GM04504 (cell line): ENCODE data around the gene LTBP1.
"Not testable (repeated sequence)": the region's sequence is repeated elsewhere in the genome, so short reads cannot be mapped to it uniquely, and the experiment has no call there.

Experiments used
- DNase-seq: peaks from one replicate; pipeline ENCODE4 v3.0.0-alpha.2; 2012; ENCODE audit warnings: low read depth

Gene LTBP1

DNA sequence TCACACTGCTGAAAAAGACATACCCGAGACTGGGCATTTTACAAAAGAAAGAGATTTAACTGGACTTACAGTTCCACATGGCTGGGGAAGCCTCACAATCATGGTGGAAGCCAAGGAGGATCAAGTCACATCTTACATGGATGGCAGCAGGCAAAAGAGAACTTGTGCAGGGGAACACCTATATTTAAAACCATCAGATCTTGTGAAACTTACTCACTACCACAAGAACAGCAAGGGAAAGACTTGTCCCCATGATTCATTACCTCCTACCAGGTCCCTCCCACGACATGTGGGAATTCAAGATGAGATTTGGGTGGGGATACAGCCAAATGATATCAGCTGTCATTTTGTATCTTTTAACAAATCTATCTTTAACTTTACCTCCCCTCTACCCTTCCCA, 278.6 kb downstream of the LTBP1 start:
- no peak for DNase-seq

DNA sequence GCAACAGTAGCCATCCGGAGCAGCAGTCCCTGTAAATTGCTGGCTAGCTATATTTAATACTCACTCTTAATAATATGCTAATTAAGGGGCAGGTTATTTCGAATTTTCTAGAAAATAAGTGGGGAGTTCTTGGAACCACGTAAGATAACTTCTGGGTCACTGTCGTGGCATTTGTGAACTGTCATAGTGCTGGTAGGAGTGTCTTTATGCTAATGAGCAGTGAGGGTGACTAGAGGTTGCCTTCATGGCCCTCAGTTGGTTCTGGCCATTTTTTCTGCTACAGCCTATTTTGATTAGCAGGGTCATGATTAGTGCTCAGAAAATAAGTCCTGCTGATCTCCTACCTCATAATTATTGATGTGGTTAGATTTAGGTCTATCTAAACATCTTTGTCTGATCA, 279.8 kb downstream of the LTBP1 start:
- no peak for DNase-seq

DNA sequence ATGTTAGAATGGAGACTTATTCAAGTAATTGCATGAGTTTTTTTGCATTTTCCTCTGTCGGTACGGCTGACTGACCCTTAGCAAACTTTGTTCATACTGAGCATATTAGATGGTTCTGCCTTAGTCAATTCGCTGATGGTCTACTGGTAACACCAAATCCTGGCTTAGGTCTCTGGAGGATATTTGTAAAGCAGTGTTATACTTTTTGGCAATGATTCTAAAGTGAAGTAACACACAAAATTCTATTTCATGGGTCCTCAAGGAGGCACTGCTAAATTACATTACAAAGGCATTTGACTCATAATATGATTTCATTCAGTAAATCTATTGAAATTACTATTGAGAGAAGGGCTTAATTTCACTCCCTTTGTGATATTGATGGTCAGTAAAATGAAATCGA, 282.9 kb downstream of the LTBP1 start:
- DNase-seq, result no peak

DNA sequence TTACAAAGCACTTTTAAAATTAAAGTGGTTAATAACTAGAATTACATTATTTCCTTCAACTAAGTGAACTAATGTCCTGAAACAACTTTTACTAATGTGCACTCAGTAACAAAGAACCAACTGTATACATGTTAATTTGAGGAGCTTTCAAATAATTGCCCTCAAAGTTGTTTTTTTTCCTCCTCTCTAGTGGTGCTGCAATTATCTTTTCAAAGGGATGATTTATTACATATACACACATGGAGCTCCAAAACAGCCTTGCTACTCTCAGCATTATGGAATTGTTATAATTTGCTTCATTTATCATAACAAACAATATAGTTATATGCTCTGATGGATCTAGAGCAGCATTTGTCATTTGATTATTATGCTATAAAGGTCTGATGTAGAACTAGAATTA, 283.4 kb downstream of the LTBP1 start:
- DNase-seq, result no peak

DNA sequence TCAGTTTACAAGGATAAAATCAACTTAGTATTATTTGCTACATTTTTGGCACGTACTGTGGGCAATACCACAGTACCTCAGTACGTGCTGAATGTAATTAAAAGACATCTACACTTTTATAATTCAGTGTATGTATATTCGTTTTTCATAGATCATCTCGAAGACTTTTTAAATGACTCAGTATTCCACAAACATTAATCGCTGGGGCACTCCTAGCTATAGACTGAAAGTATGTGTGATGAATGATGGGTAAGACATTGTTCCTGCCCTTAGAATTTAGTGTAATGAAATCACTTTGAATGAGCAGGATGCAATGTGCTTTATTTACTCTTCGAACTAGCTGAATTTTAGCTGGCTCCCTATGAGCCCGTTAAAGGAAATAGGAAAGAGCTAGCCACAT, 284.1 kb downstream of the LTBP1 start:
- DNase-seq, result no peak

DNA sequence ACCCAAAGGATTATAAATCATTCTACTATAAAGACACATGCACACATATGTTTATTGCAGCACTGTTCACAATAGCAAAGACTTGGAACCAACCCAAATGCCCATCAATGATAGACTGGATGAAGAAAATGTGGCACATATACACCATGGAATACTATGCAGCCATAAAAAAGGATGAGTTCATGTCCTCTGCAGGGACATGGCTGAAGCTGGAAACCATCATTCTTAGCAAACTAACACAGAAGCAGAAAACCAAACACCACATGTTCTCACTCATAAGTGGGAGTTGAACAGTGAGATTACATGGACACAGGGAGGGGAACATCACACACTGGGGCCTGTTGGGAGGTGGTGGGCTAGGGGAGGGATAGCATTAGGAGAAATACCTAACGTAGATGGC, 288.8 kb downstream of the LTBP1 start:
- not testable (repeated sequence) for DNase-seq

DNA sequence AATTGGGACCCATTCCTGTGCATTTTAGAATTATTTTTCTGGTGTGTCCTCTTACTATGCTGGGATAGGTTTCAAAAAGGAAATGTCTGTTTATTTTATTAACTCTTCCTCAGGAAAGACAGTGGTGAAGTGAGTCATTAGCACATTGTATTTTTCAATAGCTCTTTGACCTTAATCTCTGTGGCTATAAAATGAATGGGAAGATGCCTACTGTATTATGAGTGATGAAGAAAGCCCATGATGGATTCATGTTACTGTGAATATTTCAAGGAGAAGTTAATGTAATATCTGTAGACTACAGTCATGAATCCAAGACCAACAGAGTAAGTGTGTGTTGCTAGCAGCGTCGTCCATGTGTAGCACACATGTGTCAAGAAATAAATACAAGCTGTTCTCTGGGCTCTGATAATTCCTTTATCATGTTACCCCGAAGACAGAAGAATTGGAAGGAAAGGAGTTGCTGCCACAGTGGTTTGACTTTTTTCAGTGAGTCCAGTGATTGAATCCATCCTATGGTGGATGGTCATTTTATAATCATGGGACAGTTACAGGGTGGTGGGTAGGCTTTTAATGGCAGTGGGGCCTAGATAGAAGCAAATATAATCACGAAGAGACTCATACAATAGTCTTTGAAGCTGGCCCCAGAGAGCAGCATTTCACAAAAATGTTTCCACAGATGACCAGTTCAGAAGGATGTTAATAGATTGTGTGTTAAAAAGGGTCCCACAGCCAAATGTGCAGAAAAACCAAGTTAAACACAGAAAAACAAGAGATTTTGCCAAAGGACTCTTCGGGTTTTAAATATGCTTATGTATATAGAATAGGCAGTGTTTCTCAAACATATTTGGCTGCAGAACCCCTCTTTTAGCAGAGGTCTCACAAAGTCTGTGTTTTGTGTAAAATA, 290.0 kb downstream of the LTBP1 start:
- DNase-seq, result no peak

DNA sequence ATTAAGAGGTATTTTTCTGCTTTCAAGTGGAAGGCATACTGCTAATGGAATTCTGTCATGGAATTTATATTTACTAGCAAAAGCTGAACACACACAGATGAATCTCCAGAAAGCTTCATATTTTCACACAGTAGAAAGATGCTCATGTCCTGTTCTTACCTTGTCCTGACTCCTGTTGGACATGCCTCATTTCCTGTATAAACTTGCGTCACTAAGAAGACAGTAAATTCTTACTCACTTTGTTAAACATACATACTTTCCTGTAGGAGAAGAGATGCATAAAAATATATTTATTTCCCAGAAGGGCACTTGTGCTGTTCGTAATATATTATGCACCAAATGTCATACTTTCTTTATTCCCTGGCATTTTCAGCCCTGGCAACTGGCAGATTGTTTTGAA, 291.4 kb downstream of the LTBP1 start:
- no peak for DNase-seq

DNA sequence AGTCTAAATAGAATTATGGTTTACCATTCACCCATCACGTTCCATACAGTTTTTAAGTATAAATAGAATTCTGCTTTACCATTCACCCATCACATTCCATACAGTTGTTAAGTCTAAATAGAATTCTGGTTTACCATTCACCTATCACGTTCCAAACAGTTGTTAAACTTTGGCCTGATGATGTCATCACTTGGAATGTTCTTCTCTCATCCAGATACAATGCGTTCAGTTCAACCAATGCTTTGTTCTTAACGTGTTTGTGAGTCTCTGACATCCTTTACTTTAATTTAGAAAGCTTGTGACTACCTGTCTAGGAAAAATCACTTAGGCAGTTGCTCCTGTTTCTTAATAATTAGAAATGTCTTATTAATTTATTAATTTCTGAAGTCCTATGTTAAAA, 293.4 kb downstream of the LTBP1 start:
- DNase-seq, result no peak

DNA sequence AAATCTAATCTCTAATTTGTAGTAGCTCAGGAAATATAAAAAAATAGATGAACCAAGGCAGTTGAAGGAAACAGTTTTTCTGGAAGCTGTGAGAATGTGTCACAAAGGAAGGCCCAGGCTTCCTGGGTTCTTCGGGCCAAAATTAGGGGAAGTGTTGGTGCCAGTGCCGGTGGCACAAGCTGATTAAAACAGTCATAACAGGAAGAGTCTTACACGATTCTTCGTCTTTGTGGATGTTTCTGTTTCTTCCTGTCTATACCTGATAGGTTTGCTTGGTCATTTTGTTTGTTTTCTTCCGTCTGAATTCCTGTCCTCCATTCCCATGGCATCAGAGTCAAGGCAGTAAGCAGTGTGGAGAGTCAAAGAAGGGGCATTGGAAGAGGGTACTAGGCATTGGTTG, 294.3 kb downstream of the LTBP1 start:
- DNase-seq, result no peak

DNA sequence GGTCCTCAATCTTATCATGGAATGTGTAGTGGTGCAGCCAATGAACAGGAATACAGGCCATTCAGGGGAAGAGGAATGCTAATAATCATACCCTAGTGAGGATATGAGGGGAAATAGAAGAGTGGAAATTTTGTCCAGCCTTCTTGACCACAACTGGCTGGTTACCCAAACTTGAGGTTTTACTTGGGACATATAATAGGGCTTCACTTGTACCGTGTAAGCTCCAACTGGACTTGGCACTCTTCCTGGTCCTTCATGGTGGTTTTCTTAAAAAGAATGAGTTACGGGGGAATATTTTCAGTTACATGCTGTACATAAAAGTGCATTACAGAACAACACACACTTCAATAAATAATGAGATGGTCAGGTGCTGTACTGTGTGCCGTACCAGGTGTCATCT, 294.8 kb downstream of the LTBP1 start:
- no peak for DNase-seq

DNA sequence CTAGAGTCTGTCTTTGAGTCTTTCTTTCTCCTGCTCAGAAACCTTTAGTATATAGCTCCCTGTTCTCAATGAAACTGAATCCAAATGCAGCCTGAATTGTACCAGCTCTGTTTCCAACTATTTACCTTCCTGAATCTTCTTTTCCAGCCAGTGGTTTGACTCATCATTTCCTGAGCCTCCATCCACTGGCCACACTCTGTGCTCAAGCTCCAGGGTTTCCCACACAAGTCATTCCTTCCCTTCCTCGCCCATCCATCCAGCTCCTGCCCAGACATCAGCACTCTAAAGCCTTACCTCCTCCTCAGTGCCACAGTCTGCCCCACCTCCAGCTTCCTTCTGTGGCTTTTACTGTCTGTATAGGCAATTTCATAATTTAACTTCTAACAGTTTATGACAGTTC, 296.1 kb downstream of the LTBP1 start:
- no peak for DNase-seq

DNA sequence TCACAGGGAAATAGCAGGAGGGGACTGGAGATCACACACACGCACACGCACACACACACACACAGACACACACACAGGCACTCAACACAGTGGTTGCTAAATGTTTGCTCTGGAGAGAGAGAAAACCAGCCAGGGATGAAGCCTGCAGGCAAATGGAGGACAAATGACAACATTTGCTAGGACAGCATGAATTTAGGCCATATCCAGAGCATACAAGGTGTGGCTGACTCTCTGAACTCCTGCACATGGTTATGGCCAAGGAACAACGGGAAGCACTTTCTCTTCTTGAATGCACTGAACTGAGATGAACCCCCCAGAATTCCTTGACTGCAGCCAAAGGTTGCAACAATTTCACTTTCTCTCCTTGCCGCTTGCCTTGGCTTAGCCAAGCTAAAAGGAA, 299.7 kb downstream of the LTBP1 start:
- DNase-seq, result no peak

DNA sequence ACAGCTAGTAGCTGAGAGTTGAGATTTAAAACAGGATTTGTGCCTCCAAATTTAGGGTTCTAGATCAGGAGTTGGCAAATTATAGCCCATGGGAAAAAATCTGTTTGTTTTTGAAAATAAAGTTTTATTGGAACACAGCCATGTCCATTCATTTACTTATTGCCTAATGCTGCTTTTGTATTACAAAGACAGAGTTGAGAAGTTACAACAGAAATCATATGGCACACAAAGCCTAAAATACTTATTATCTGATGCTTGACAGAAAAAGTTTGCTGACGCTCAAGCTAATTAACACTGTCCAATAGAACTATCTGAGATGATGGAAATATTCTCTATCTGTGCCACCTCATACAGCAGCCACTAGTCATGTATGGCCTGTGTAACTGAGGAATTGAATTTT, 300.6 kb downstream of the LTBP1 start:
- DNase-seq, result no peak

DNA sequence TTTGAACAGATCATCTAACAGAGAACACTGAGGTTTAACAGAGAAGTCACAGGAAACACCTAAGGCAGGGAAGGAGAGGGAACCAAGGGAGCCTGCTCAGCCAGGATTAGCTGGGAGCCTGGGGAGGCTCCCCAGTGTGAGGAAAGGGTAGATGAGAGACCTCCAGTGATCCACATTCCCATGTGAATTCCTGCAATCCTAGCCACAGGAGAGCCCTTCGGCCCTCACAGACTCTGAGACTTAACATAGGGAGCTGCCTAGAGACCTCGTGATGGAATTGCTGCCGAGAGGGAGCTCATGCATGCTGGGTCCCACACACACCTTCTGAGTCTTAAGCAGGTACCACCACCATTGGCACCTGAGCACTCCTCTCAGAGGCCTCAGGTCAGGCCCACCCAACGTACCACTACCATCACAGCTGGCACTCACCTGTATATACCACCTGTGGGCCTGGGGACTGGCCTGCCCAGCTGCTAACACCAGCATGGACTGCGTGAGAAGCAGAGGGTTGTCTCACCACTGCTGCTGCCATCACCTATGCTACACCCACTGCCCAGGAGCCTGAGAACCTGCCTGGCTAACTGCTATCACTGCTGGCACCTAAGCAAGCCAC, 303.8 kb downstream of the LTBP1 start:
- DNase-seq, result no peak

DNA sequence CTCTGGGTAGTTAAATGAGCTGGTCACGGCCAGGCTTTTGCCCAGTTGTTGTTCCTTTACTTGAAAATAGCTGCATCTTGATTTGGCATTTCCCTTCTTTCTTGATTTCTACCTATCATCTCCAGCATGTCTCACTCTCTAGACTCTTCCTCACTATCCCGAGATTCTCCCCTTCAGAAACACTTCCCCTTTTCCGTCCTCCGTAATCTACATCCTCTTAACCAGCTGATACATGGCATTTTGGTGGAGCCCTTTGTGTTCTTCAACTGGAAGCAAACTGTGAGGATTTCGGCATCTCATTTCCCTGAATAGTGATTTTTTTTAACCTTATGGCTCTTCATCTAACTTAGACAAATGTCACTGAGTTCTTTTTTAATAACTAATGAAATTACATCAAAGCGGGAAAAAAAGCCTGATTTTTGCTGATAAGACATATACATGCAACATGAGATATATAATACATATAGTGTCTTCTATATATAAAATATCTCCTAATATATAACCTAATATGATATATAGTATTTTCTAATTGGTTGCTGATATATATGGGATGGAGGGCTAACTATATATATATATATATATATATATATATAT, 309.5 kb downstream of the LTBP1 start:
- DNase-seq, result no peak

DNA sequence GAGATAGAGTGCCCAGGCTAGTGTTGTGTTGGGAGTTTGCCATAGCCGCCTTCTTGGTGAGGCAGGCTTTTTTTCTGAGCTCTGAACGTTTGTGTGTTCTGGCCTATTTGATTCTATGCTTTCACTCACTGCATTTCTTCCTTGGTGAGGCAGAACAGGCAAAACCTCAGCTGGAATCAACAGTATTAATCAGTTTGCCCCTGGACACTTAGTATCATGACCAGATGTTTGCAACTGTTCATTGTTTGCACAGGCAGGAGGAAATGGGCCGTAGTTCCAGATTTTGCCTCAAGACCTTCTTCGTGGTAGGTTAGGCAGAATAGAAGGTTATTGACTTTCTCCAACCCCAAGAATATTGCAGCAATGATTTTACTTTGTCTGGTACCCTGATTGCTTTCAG, 311.6 kb downstream of the LTBP1 start:
- DNase-seq, result no peak

DNA sequence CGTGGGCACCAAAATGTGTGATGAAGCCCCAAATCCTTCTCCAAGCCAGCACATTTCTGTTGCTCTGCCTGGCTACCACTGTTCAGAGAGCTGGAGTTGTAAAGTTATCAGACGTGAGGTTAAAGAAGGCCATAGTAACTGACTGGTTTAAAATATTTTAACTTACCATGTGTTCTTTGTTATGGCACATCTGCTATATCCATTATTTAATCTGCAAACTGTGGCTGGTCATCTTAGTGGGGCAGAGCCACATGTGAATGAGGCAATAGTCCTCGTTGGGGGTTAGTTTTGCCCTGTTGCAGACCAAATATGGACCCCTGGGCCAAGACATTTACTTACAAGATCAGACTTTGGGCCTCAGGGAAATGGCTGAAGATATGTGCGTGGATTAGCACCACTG, 315.3 kb downstream of the LTBP1 start:
- no peak for DNase-seq

DNA sequence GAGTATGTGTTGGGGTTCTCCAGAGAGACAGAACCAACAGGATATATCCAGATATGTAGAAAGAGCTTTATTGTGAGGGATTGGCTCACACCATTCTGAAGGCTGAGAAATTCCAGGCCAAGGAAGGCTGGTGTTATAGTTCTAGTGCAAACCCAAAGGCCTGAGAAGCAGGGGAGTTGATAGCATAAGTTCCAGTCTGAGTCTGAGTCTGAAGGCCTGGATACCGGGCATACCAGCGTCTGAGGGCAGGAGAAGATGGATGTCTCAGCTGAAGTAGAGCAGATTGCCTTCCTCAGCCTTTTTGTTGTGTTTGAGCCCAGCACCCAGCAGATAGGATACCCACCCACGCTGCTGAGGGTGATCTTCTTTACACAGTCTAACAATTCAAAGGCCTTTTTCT, 318.0 kb downstream of the LTBP1 start:
- DNase-seq, result no peak

DNA sequence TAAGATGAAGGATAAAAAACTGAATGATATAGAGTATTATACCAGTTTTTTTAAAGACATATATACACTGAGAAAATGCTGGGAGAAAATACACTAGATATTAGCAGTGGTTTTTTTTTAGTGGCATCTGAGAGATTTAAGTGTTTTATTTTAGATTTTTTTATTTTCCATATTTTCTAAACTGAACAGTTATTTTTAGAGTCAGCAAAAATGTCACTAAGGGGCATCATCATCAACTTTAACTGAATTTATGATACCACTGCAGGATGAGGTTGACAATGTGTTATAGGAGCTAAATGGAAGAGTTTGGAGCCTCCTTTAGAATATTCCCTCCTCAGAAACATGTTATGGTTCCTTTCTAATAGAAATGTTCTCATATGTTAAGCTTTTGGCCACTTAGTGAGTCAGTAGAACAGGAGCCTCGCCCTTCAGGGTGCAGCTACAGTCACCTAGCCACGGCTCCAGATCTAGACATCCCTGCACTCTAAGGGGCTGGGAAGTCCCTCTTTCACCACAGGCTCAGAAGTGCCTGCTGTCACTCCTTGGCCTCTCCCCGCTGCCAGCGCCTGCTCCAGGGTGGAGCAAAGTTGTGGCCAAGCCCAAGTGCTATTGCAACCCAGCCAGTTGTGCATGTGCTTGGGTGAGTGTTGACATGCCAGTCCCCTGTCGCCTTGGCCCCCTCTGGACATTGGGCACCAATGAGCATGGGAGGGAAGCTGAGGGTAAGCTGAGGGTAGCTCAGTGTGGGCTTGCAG, 319.0 kb downstream of the LTBP1 start:
- DNase-seq, result no peak

DNA sequence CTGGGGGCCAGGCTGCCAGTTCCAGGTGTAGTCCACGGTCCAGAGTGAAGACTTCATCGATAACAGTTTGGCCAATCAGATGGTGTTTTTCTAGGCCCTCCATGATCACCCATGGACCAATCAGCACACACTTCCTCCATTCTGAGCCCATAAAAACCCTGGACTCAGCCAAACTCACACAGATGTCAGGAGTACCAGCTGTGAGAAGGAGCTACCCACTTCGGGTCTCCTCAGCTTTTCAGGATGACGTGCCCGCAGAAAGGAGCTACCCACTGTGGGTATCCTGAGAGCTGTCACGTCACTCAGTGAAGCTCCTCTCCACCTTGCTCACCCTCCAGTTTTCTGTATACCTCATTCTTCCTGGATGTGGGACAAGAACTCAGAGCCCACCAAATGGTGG, 319.7 kb downstream of the LTBP1 start:
- no peak for DNase-seq

DNA sequence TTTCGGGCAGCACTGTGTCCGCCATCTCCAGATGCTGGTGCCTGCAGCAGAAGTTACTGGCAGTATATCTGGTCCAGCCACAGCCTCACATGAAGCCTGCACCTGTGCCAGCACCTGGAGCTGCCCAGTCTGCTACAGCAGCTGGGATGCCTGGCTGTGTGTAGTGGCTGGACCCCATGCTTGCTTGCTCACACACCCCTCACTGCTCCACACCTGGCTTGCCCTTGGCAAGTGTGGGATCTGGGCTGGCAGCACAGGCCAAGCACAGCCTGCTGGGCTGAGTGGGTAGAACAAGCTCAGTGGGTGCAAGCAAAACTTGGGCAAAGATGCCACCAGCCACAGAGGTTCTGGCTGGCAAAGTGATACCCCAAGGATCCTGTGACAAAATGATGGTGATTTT, 320.3 kb downstream of the LTBP1 start:
- no peak for DNase-seq

DNA sequence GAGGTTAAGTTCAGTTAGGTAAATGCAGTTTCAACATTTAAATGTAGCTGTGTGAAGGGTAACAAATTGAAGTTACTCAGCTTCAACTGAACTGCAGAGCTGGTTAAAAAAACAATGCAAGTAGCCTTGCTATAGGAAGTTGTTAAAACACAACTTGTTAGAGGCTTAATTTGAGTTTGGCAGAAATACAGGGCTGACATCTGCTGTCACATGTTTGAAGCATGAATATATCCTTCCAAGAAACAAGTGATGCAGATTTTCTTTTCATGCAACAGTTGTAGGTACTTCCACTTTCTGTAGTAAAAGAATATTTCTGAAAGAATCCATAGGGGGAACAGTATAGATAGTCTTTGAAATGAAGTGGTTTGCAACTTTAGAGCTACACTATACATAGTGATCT, 321.0 kb downstream of the LTBP1 start:
- peak; percentile 24 for DNase-seq
